NT2/D1 (cell line): ENCODE results near the gene URGCP.

Source experiments
- SUZ12 ChIP-seq: IDR thresholded peaks from 2 replicates; pipeline ENCODE4 v1.6.1; 2011; ENCODE audit not compliant: insufficient read length, insufficient read depth; ENCODE audit errors: extremely low read depth
- YY1 ChIP-seq: IDR thresholded peaks from 2 replicates; pipeline ENCODE4 v1.6.1; 2011; ENCODE audit not compliant: insufficient read length, insufficient read depth

GRCh38 chr7:43876241-43876640, 30.2 kb downstream of the URGCP start:
- TF ChIP-seq SUZ12 = no peak
- TF ChIP-seq YY1 = no peak
